GM23338 (cell line): ENCODE measurements around the gene TXNRD3. TPM values are rescaled to one million over a fixed set of nuclear protein-coding genes. Genes with fewer than 3 reads are reported as not detected.

Source experiments
- ATAC-seq: fragments of 200-7000 bp; cut with Tn5 transposase; 3 replicates; pipeline ENCODE4 v1.9.1; 2020
- DNase-seq: peaks from one replicate; pipeline ENCODE4 v3.0.0-alpha.2; 2015; ENCODE audit warnings: low spot score
- H2AFZ ChIP-seq: fragments of 200-600 bp; sonication (generic); 2 replicates; pipeline ENCODE4 v1.8.0; 2016; ENCODE audit warnings: antibody characterized with exemption, mild to moderate bottlenecking, moderate library complexity
- H3F3A ChIP-seq: fragments of 200-600 bp; sonication (generic); replicated peaks from 2 replicates; pipeline ENCODE4 v1.8.0; 2017; ENCODE audit warnings: antibody characterized with exemption, mixed run types, low read depth
- H3K27ac ChIP-seq: fragments of 200-600 bp; sonication (generic); 2 replicates; pipeline ENCODE4 v1.6.1; 2016; ENCODE audit warnings: low read depth
- H3K27me3 ChIP-seq: fragments of 200-600 bp; sonication (generic); 2 replicates; pipeline ENCODE4 v1.8.0; 2016; ENCODE audit warnings: mild to moderate bottlenecking, mixed run types, moderate library complexity; ENCODE audit not compliant: insufficient read depth
- H3K36me3 ChIP-seq: fragments of 200-600 bp; sonication (generic); 2 replicates; pipeline ENCODE4 v1.8.0; 2016; ENCODE audit warnings: mild to moderate bottlenecking; ENCODE audit not compliant: insufficient read depth
- H3K4me1 ChIP-seq: fragments of 200-600 bp; sonication (generic); 2 replicates; pipeline ENCODE4 v1.8.0; 2016; ENCODE audit warnings: mild to moderate bottlenecking, moderate library complexity; ENCODE audit not compliant: insufficient read depth
- H3K4me2 ChIP-seq: fragments of 200-600 bp; sonication (generic); 2 replicates; pipeline ENCODE4 v1.7.1; 2017; ENCODE audit warnings: mixed run types
- H3K4me3 ChIP-seq: fragments of 200-600 bp; sonication (generic); 2 replicates; pipeline ENCODE4 v1.6.1; 2016; ENCODE audit warnings: mixed run types
- H3K79me2 ChIP-seq: fragments of 200-600 bp; sonication (generic); replicated peaks from 2 replicates; pipeline ENCODE4 v1.8.0; 2017; ENCODE audit warnings: mild to moderate bottlenecking; ENCODE audit not compliant: insufficient read depth
- H3K9me2 ChIP-seq: fragments of 200-600 bp; sonication (generic); 2 replicates; pipeline ENCODE4 v1.8.0; 2017; ENCODE audit not compliant: insufficient read depth
- H4K20me1 ChIP-seq: fragments of 200-600 bp; sonication (generic); replicated peaks from 2 replicates; pipeline ENCODE4 v1.8.0; 2017; ENCODE audit warnings: mild to moderate bottlenecking; ENCODE audit not compliant: insufficient read depth
- H3K27ac Mint-ChIP-seq: 2 replicates; pipeline ENCODE4 v1.8.0; 2020; ENCODE audit warnings: inconsistent platforms, mild to moderate bottlenecking, moderate library complexity, mixed read lengths
- H3K27me3 Mint-ChIP-seq: 3 replicates; pipeline ENCODE4 v1.8.0; 2022; ENCODE audit warnings: low read depth, mild to moderate bottlenecking, moderate library complexity, mixed read lengths, inconsistent platforms; ENCODE audit not compliant: insufficient read depth, poor library complexity
- H3K36me3 Mint-ChIP-seq: 3 replicates; pipeline ENCODE4 v1.8.0; 2021; ENCODE audit warnings: low read depth, mild to moderate bottlenecking, inconsistent platforms, moderate library complexity, mixed read lengths
- H3K4me1 Mint-ChIP-seq: 3 replicates; pipeline ENCODE4 v1.8.0; 2020; ENCODE audit warnings: mild to moderate bottlenecking, inconsistent platforms, mixed read lengths
- H3K4me3 Mint-ChIP-seq: 3 replicates; pipeline ENCODE4 v1.8.0; 2021; ENCODE audit warnings: moderate library complexity, mild to moderate bottlenecking, inconsistent platforms, mixed read lengths
- H3K9me3 Mint-ChIP-seq: 3 replicates; pipeline ENCODE4 v1.8.0; 2020; ENCODE audit warnings: moderate library complexity, mild to moderate bottlenecking, inconsistent platforms, mixed read lengths
- CREB1 ChIP-seq: fragments of 250-450 bp; sonication (Bioruptor Pico); IDR thresholded peaks from 2 replicates; pipeline ENCODE4 v1.5.0; 2020; ENCODE audit warnings: low read depth, mild to moderate bottlenecking, moderate library complexity
- CTCF ChIP-seq, 2 experiments: fragments of 200-600 bp in 1 of 2; sonication (generic) in 1 of 2; conservative IDR thresholded peaks; 2 replicates each; pipeline versions ENCODE4 v1.5.1 to v1.6.1; 2016 to 2017; ENCODE audit warnings: antibody characterized with exemption in 2 of 2, low read depth in 2 of 2, mild to moderate bottlenecking in 2 of 2, moderate library complexity in 1 of 2
- ETS1 ChIP-seq: IDR thresholded peaks from 2 replicates; pipeline ENCODE4 v1.6.1; 2016; ENCODE audit warnings: antibody characterized with exemption
- EZH2 ChIP-seq: fragments of 200-600 bp; sonication (generic); IDR thresholded peaks from one replicate; pipeline ENCODE4 v1.8.0; 2017; ENCODE audit warnings: antibody characterized with exemption, mild to moderate bottlenecking, low read depth; ENCODE audit not compliant: unreplicated experiment
- EZH2phosphoT487 ChIP-seq: fragments of 200-600 bp; sonication (generic); IDR thresholded peaks from one replicate; pipeline ENCODE4 v1.8.1; 2018; ENCODE audit warnings: antibody characterized with exemption; ENCODE audit not compliant: unreplicated experiment
- JUNB ChIP-seq: IDR thresholded peaks from one replicate; pipeline ENCODE4 v1.6.1; 2016; ENCODE audit warnings: antibody characterized with exemption; ENCODE audit not compliant: unreplicated experiment
- NANOG ChIP-seq: IDR thresholded peaks from 2 replicates; pipeline ENCODE4 v1.6.1; 2016; ENCODE audit warnings: antibody characterized with exemption, borderline replicate concordance
- REST ChIP-seq: IDR thresholded peaks from one replicate; pipeline ENCODE4 v1.6.1; 2018; ENCODE audit warnings: antibody characterized with exemption; ENCODE audit not compliant: unreplicated experiment
- STAT1 ChIP-seq: IDR thresholded peaks from one replicate; pipeline ENCODE4 v1.6.1; 2016; ENCODE audit warnings: antibody characterized with exemption; ENCODE audit not compliant: unreplicated experiment
- ZNF331 ChIP-seq: fragments of 250-450 bp; sonication (Bioruptor Pico); IDR thresholded peaks from 2 replicates; pipeline ENCODE4 v1.5.0; 2020; ENCODE audit warnings: low read depth, mild to moderate bottlenecking, moderate library complexity
- ZNF462 ChIP-seq: fragments of 250-450 bp; sonication (Bioruptor Pico); IDR thresholded peaks from 2 replicates; pipeline ENCODE4 v1.5.0; 2020; ENCODE audit warnings: mild to moderate bottlenecking, moderate library complexity
- polyA plus RNA-seq: library from polyadenylated mRNA; unstranded; fragments of >200 nt; fragmentation: Nextera tagmentation; extraction: Ambion mirVana; gene quantifications from 2 replicates; pipeline ENCODE4 v1.2.1, GENCODE V29; 2016
- total RNA-seq: library from RNA; depleted of rRNA; stranded (reverse); fragments of >200 nt; shearing (Covaris generic); gene quantifications from 2 replicates; pipeline ENCODE4 v1.2.3, GENCODE V29; 2014

TXNRD3 gene
- total and polyA plus RNA-seq, 2 experiments from 2014 or later = 3.0 to 4.1 TPM

- Mint-ChIP-seq H3K27me3 (peaks cover 17% of the 10 kb centered on the region), H3K4me3 (no peak overlapping the region)
- H3K27ac ChIP-seq = no peak overlapping the region
Measured at GRCh38 chr3:126656371-126657134, 1.6 kb upstream of the TXNRD3 start.

More at GRCh38 chr3:126656371-126657134, 1.6 kb upstream of the TXNRD3 start:
- TF ChIP-seq NANOG (no peak), ZNF331 (no peak), ZNF462 (CRISPR knock-in tag) (no peak), ETS1 (no peak), CREB1 (no peak), REST (no peak), CTCF (conservative IDR thresholded peaks at IDR 0.05; ENCODE audit: low read depth in 2 of 2) (no peak), JUNB (no peak), EZH2phosphoT487 (no peak), STAT1 (no peak), EZH2 (no peak)
- DNase-seq (no peak), ATAC-seq (no peak)
- no peak overlapping the region for H3K4me2 ChIP-seq
- H4K20me1 ChIP-seq = no peaks in the 10 kb centered on the region
- H3F3A ChIP-seq = no peaks in the 10 kb centered on the region
- peaks cover 14% of the 10 kb centered on the region for H3K9me3 Mint-ChIP-seq
- H3K27ac Mint-ChIP-seq = no peak overlapping the region
- no peak overlapping the region for H3K4me3 ChIP-seq
- peaks cover 5% of the 10 kb centered on the region; the same call in 1 of the 3 replicates for H3K4me1 Mint-ChIP-seq
- H3K79me2 ChIP-seq = no peaks in the 10 kb centered on the region
- H3K36me3 Mint-ChIP-seq = peaks cover 4% of the 10 kb centered on the region; the same call in 1 of the 3 replicates
- H3K27me3 ChIP-seq = peaks cover 28% of the 10 kb centered on the region
- H3K9me2 ChIP-seq = no peaks in the 10 kb centered on the region
- H2AFZ ChIP-seq = no peak overlapping the region
- no peaks in the 10 kb centered on the region for H3K36me3 ChIP-seq
- H3K4me1 ChIP-seq = no peaks in the 10 kb centered on the region; the same call in 1 of the 2 replicates
